Keratinocyte (primary cell): ENCODE measurements around the gene PSMA3. TPM values are rescaled to one million over a fixed set of nuclear protein-coding genes. Genes with fewer than 3 reads are reported as not detected.

Experiments used
- DNase-seq: peaks from one replicate; pipeline ENCODE4 v3.0.0-alpha.2; 2011; ENCODE audit warnings: low read depth, missing footprints, low spot score
- FAIRE-seq: peaks from 2 replicates; lab custom pipeline; 2011; peaks lifted over from hg19 to GRCh38; lab: Jason Lieb, UNC
- H2AFZ ChIP-seq: 2 replicates; pipeline ENCODE4 v1.6.0; 2012; ENCODE audit warnings: low read length, control low read depth, inconsistent platforms; ENCODE audit not compliant: control insufficient read depth
- H3K27ac ChIP-seq: 2 replicates; pipeline ENCODE4 v1.5.1; 2011; ENCODE audit warnings: low read length; ENCODE audit not compliant: control insufficient read depth, insufficient read depth
- H3K27me3 ChIP-seq: 3 replicates; pipeline ENCODE4 v1.6.0; 2011; ENCODE audit warnings: low read length; ENCODE audit not compliant: control insufficient read depth, insufficient read depth; ENCODE audit errors: extremely low read depth
- H3K36me3 ChIP-seq, 2 experiments: 2 replicates in 1 of 2; 3 replicates in 1 of 2; pipeline ENCODE4 v1.5.1; 2011; ENCODE audit warnings: low read length in 2 of 2, mild to moderate bottlenecking in 1 of 2; ENCODE audit not compliant: control insufficient read depth in 2 of 2, insufficient read depth in 2 of 2; ENCODE audit errors: extremely low read depth in 1 of 2
- H3K4me1 ChIP-seq: 3 replicates; pipeline ENCODE4 v1.5.1; 2011; ENCODE audit warnings: low read length; ENCODE audit not compliant: control insufficient read depth, insufficient read depth; ENCODE audit errors: extremely low read depth
- H3K4me2 ChIP-seq: 3 replicates; pipeline ENCODE4 v1.6.0; 2011; ENCODE audit warnings: low read depth, low read length; ENCODE audit not compliant: control insufficient read depth, insufficient read depth; ENCODE audit errors: extremely low read depth
- H3K4me3 ChIP-seq, 3 experiments: fragments of 200-600 bp in 1 of 3; sonication (generic) in 1 of 3; 2 replicates in 2 of 3; 3 replicates in 1 of 3; pipeline ENCODE4 v1.5.1; 2011 to 2016; ENCODE audit warnings: low read length in 3 of 3, mild to moderate bottlenecking in 3 of 3, control low read depth in 2 of 3, inconsistent platforms in 1 of 3, low read depth in 1 of 3, mixed read lengths in 1 of 3, mixed run types in 1 of 3, moderate library complexity in 1 of 3; ENCODE audit not compliant: control insufficient read depth in 2 of 3, insufficient read depth in 2 of 3; ENCODE audit errors: extremely low read depth in 1 of 3
- H3K79me2 ChIP-seq: 2 replicates; pipeline ENCODE4 v1.6.0; 2012; ENCODE audit warnings: low read length; ENCODE audit not compliant: control insufficient read depth, insufficient read depth
- H3K9ac ChIP-seq: 3 replicates; pipeline ENCODE4 v1.6.0; 2011; ENCODE audit warnings: low read length; ENCODE audit not compliant: control insufficient read depth, insufficient read depth; ENCODE audit errors: extremely low read depth
- H3K9me1 ChIP-seq: 3 replicates; pipeline ENCODE4 v1.6.0; 2011; ENCODE audit warnings: low read length; ENCODE audit not compliant: control insufficient read depth, insufficient read depth; ENCODE audit errors: extremely low read depth
- H3K9me3 ChIP-seq: 2 replicates; pipeline ENCODE4 v1.5.1; 2012; ENCODE audit warnings: low read depth, low read length; ENCODE audit not compliant: control insufficient read depth
- H4K20me1 ChIP-seq: 3 replicates; pipeline ENCODE4 v1.6.0; 2011; ENCODE audit warnings: low read length; ENCODE audit not compliant: control insufficient read depth, insufficient read depth; ENCODE audit errors: extremely low read depth
- CTCF ChIP-seq, 3 experiments: IDR thresholded peaks in 1 of 3; conservative IDR thresholded peaks in 1 of 3; optimal IDR thresholded peaks in 1 of 3; 2 replicates in 2 of 3; 3 replicates in 1 of 3; pipeline versions ENCODE3 to v1.5.1; 2011; ENCODE audit warnings: low read length in 3 of 3, mild to moderate bottlenecking in 3 of 3, moderate library complexity in 2 of 3, control low read depth in 1 of 3, inconsistent platforms in 1 of 3; ENCODE audit not compliant: insufficient read depth in 2 of 3; ENCODE audit errors: extremely low read depth in 1 of 3
- EZH2 ChIP-seq: IDR thresholded peaks from one replicate; pipeline ENCODE4 v1.6.1; 2012; ENCODE audit warnings: inconsistent platforms, mild to moderate bottlenecking, low read length, moderate library complexity
- dilution Hi-C: fragments of 300-500 bp; cut with MboI; formaldehyde crosslinking; loops from one replicate; pipeline ENCODE4 v1.7.0; 2020; ENCODE audit warnings: low sequenced_read_pairs; ENCODE audit not compliant: extremely low pct_ligation_motif_present
- polyA plus RNA-seq, 5 experiments: library from polyadenylated mRNA; depleted of rRNA in 3 of 5; stranded (reverse) in 3 of 5; stranded (forward) in 1 of 5; unstranded in 1 of 5; fragments of >200 nt; gene quantifications; 1 replicate in 1 of 5; 2 replicates in 3 of 5; 3 replicates in 1 of 5; pipeline versions ENCODE4 v1.2.1 to v1.2.3, GENCODE V29; 2011 to 2012; ENCODE audit warnings: missing spikeins in 2 of 5, low read depth in 1 of 5, low replicate concordance in 1 of 5

Gene PSMA3
- polyA plus RNA-seq, 1 donor (not counting 4 experiments of a cell fraction or from before 2014, with no cell fraction given) = 325 TPM

GRCh38 chr14:58216544-58216943, 28.1 kb upstream of the PSMA3 start:
- Histone ChIP-seq H3K4me2 (no peak overlapping the region), H3K27me3 (no peaks in the 10 kb centered on the region), H3K9ac (no peak overlapping the region), H3K4me3 (no peak overlapping the region), H2AFZ (no peak overlapping the region), H4K20me1 (no peaks in the 10 kb centered on the region), H3K9me3 (no peaks in the 10 kb centered on the region), H3K36me3 (peaks cover 0 to 7% of the 10 kb centered on the region in 2 experiments), H3K4me1 (no peaks in the 10 kb centered on the region), H3K27ac (no peak overlapping the region), H3K79me2 (no peaks in the 10 kb centered on the region), H3K9me1 (no peaks in the 10 kb centered on the region)
- TF ChIP-seq CTCF (optimal IDR thresholded peaks at IDR 0.05 in 1 of 3, IDR thresholded peaks at IDR 0.05 in 1 of 3, conservative IDR thresholded peaks at IDR 0.05 in 1 of 3; ENCODE audit: extremely low read depth in 1 of 3, insufficient read depth in 2 of 3, low read length in 3 of 3) = no peak
- no peak for TF ChIP-seq EZH2
- FAIRE-seq = no peak
- dilution Hi-C loops = no loop called here
- DNase-seq = no peak

- H3K79me2 ChIP-seq = no peaks in the 10 kb centered on the region
- H3K4me2 ChIP-seq = no peak overlapping the region
- no peak overlapping the region for H3K9ac ChIP-seq
- H3K4me3 ChIP-seq = no peak overlapping the region
- no peak overlapping the region for H3K27ac ChIP-seq
- dilution Hi-C loops = no loop called here
- H4K20me1 ChIP-seq = no peaks in the 10 kb centered on the region
- FAIRE-seq = no peak
- DNase-seq = no peak
- H3K36me3 ChIP-seq = no peaks in the 10 kb centered on the region
- no peaks in the 10 kb centered on the region for H3K9me3 ChIP-seq
- H3K4me1 ChIP-seq = no peaks in the 10 kb centered on the region
- TF ChIP-seq EZH2 (no peak), CTCF (optimal IDR thresholded peaks at IDR 0.05 in 1 of 3, IDR thresholded peaks at IDR 0.05 in 1 of 3, conservative IDR thresholded peaks at IDR 0.05 in 1 of 3; ENCODE audit: extremely low read depth in 1 of 3, insufficient read depth in 2 of 3, low read length in 3 of 3) (no peak)
- H3K9me1 ChIP-seq = no peaks in the 10 kb centered on the region
- H3K27me3 ChIP-seq = no peaks in the 10 kb centered on the region
- no peak overlapping the region for H2AFZ ChIP-seq
Measured at GRCh38 chr14:58227096-58227819, 17.4 kb upstream of the PSMA3 start.
